ENCODE data around the gene LCMT1. TPM values are rescaled to one million over a fixed set of nuclear protein-coding genes. Genes with fewer than 3 reads are reported as not detected.
"Not testable (repeated sequence)": the region's sequence is repeated elsewhere in the genome, so short reads cannot be mapped to it uniquely, and the experiment has no call there.

LCMT1 gene
- 27.7 TPM for total RNA-seq
- long read RNA-seq, transcript LCMT1-202 (9 exons, 989 nt), result minor isoform, 7 of 156 reads
- long read RNA-seq, transcript LCMT1-203 (11 exons, 1,368 nt), result major isoform, 108 of 156 reads
- long read RNA-seq, transcript LCMT1-201 (12 exons, 1,529 nt), result minor isoform, 9 of 156 reads
- long read RNA-seq, partial matches to known transcripts, result 2 of 156 reads
- long read RNA-seq, other reads (novel, unspliced or antisense), result 28 of 156 reads

DNA sequence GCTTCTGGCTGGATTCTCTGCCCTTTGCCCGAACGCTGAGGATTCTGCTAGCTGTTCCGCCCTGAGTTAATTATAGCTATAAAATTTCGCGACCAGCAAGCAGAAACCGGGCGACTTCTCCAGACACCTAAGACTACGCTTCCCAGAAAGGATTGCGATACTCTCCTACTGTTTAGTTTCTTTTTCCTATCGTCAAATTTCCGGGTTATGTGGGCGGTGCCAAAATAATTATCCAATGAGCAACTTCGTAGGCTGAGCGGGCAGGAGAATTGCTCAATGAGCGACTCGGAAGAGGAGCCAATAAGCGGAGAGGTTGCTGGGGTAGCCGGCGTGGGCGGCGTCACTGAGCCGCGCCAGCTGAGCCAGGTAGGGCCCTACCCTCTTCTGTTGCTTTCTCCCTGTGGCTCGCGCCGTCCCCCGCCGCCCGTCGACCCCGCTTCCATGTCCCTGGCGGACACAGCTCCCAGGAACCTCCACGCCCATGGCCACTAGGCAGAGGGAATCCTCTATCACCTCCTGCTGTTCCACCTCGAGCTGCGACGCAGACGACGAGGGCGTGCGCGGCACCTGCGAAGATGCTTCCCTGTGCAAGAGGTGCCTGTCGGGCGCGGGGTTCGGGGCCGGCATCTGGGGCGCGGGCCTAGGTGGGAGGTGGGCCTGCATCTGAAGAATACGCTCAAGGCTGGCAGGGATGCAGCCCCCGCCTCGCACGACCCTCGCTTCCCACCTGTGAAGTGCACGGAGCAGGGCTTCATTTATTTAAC lies at the start of gene LCMT1:
LCMT1 (plus strand) TSS at position 340 of the 764 bp plus-strand sequence; CDS start at position 482, 142 bp downstream.
- DNase-seq (ENCODE audit: low spot score), result peak; percentile 94

- no peak for DNase-seq (ENCODE audit: low spot score)
Observed at GRCh38 chr16:25063102-25063501, 48.4 kb upstream of the LCMT1 start.

GRCh38 chr16:25063865-25064264 lies 47.7 kb upstream of the LCMT1 start:
- no peak for DNase-seq (ENCODE audit: low spot score)

- DNase-seq (ENCODE audit: low spot score), result not testable (repeated sequence)
Observed at GRCh38 chr16:25064281-25064680, 47.3 kb upstream of the LCMT1 start.

GRCh38 chr16:25064937-25065336 lies 46.6 kb upstream of the LCMT1 start:
- DNase-seq (ENCODE audit: low spot score), result no peak

GRCh38 chr16:25065899-25066298 lies 45.6 kb upstream of the LCMT1 start:
- DNase-seq (ENCODE audit: low spot score), result no peak

GRCh38 chr16:25066426-25066746 lies 45.2 kb upstream of the LCMT1 start:
- DNase-seq (ENCODE audit: low spot score), result no peak

DNA sequence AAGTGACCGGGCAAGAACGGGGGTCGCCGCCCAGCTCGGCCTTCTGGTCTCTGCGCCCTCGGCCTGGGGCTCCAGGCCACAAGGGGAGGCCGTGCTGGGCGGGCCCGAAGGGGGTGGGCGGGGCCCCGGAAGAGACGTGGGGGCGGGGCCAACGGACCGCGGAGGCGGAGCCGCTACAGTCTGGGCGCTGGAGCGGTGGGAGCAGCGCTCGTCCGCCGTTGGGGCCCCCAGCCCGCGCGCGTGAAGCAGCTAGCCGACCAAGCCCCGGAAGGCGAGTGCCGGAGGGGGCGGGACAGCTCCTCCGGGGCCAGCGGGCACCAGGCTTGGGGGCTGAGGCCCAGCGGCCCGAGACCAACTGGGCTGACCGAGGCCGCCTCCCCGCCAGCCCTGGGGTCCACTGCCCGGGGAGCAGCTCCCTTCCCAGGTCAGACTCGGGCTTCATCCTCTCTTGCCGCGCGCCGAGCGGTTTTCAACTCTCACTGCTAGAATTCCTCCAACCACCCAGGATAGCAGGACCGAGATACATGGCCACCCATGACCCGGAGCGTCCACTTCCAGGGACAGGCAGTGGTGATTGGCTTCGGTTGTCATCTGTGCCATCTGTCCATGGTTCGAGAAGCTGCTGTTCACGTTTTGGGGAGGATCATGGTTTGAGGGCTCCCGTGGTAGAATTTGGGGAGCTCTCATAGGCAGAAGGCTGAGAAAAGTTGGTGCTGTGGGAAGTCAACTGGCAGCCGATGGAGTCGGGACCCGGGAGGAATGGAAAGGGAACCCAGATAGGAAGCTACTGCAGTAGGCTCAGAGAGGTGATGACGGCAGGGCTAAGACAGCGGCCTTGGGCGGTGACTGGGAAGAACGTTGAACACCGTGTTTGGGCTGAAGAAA lies 44.6 kb upstream of the LCMT1 start:
- DNase-seq (ENCODE audit: low spot score), result peak; percentile 94

DNA sequence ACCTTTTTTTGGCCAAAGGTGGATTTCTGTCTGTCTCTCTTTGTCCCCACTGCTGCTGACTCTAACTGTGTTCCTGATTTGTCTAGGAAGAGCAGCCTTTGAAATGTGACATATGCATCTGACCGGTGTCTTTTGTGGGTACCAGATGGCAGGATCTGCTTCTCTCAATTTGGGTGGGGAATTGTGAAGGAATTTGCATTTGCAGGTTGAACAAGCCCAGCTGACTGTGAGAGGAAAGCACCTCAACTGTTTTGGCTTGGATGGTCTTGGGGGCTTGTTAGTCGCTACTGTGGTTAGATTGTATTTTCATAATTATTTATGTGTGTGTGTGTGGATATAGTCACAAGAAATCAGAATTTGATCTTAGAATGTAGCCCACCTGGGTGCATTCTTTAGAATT lies 37.7 kb upstream of the LCMT1 start:
- DNase-seq (ENCODE audit: low spot score), result no peak

DNA sequence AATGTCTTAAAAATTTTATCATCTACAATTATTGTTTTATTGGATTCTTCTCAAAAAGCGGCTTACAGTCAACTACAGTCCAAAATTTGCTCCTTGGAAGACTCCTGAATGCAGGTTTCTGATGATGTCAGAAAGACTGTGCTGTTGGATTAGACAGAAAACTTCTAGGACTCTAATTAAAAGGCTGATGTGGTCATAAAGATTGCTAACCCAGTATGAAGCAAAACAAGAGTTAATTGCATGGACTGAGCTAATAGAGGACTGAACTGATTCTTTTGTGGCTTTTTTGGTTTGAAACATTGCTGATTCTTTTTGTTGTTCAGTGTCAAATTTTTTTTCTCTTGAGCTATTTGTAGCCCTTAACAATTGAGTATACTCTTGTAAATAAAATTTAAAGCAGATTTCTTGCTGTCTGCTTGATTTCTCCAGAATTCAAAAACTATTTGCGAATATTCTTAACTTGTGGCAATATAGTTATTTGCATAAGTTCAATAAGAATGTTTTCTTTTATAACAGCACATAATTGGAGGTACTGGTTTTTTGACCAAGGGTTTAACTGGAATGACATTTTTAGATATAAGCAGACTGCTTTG lies 33.1 kb upstream of the LCMT1 start:
- no peak for DNase-seq (ENCODE audit: low spot score)

DNA sequence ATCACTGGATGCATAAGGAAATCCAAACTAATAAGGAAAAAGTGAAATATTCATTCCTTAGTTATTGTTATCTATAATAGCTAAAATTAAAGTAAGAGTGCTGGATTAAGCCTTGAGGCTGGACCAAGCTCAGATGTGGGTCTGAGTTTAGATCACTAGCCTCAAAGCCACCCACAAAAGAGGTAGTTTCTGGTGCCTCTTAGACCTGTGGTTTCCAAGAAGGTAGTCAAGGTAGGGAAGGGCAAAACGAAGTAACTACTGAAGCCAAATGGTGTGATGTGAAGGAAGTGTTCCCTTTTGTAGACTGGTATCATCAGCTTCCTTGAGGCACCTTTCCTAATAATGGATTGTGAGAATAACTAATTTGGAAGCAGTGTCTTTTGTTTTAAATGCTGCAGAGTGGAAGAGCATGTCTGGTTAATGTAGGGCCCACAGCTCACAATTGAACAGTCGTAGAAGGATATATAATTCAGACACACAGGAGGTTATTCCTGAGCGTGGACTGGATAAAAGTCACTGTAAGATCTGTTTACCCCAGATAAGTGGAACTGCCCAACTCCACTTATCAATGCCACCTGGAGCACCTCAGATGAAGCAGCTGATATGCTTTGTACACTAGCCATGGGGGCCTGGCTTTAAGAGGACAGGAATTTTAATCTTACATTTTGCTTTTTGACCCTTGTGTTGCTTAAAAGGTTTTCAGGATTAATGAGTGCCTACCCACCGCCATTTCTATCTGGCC lies 31.7 kb upstream of the LCMT1 start:
- no peak for DNase-seq (ENCODE audit: low spot score)

DNA sequence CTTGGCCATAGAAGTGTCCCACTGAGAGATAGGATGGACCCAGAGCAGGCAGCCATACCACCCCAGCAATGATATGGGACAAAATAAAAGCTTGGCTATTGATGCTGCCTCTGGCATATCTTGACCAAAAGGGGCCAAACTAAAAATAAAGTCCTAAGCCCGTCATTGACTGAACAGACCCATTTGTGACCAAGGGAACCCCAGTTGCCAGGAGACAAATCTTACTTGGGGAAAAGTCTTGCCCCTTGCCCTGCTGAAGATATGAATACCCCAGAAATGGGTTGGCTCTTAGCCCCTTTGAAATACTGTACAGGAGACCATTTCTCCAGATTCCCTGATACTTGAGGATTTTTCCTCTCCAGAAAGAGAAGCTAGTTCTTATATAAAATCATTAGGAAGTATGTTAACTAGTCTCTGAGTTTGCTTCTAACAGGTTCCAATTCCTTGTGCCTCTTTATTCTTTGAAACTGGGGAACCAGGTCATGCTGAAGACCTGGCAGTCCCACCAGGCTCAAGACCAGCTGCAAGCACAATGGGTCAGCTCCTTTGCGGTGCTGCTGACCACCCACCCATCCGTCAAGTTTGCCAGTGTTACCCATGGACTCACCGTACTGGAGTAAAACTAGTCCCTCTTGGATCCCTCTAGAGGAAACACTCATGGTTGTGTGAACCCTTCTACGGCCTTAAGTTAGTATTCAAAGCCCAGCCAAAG lies 31.0 kb upstream of the LCMT1 start:
- DNase-seq (ENCODE audit: low spot score), result no peak

- DNase-seq (ENCODE audit: low spot score), result no peak
Observed at GRCh38 chr16:25081702-25082101, 29.8 kb upstream of the LCMT1 start.

GRCh38 chr16:25083065-25083464 lies 28.5 kb upstream of the LCMT1 start:
- no peak for DNase-seq (ENCODE audit: low spot score)

- no peak for DNase-seq (ENCODE audit: low spot score)
Observed at GRCh38 chr16:25083701-25084100, 27.8 kb upstream of the LCMT1 start.

DNA sequence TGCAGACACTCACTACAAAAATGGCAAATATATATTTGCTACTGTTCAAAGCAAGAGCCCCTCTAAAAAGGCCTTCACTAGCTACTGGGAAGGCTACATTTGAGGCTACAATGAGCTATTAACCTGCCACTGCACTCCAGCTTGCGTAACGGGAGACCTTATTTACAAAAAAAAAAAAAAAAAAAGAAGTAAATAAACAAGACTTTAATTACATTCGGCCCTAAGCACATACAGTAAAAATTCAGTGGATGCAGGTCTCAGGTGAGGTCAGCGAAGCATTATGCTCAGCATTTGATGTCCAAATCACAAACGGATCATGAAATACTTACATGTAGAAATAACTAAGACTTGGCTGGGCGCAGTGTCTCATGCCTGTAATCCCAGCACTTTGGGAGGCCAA lies 26.7 kb upstream of the LCMT1 start:
- DNase-seq (ENCODE audit: low spot score), result no peak

- DNase-seq (ENCODE audit: low spot score), result no peak
Observed at GRCh38 chr16:25087761-25088160, 23.8 kb upstream of the LCMT1 start.

DNA sequence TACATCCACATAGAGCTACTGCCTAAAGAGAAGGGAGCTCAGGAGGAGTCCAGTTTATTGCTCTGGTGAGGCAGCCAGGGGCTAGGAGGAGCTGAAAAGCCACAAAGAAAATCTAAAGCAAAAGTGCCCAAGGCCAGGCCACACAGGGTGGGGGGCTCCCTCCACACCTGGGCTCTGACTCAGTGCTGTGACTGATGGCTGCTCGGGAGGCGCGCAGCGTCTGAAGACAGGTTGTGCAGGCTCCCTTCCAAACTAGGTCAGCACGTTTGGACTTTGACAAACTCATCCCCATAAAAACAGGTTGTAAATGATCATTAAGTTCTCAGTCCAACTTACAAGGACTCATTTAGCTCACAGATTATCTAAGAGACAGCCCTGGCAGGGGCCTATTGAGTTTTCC lies 22.2 kb upstream of the LCMT1 start:
- no peak for DNase-seq (ENCODE audit: low spot score)

- DNase-seq (ENCODE audit: low spot score), result no peak
Observed at GRCh38 chr16:25092441-25092840, 19.1 kb upstream of the LCMT1 start.

Data from mesenteric fat pad (tissue), 1 donor.